Stimulated activated CD8-positive, alpha-beta memory T cell treated with anti-CD3 and anti-CD28 coated beads, Interleukin-12 subunit alpha, Interleukin-12 subunit beta, amount 100 ng/mL, for 24 hours (primary cell): ENCODE data around the gene PLAGL1.
A peak's percentile ranks its signal among the peaks of the same experiment; 100 is the strongest.

Source experiments
- DNase-seq: peaks from one replicate; pipeline ENCODE4 v3.0.0-alpha.2; 2020; ENCODE audit errors: extremely low read depth

PLAGL1 gene

GRCh38 chr6:143965503-143966171 lies 42.4 kb downstream of the PLAGL1 start:
- DNase-seq = no peak

- DNase-seq = no peak
These were observed 43.4 kb downstream of the PLAGL1 start for GRCh38 chr6:143964674-143965081.

GRCh38 chr6:143963158-143963919 lies 44.7 kb downstream of the PLAGL1 start:
- DNase-seq = no peak

GRCh38 chr6:143961886-143962878 lies 45.9 kb downstream of the PLAGL1 start:
- no peak for DNase-seq

- DNase-seq = no peak
These were observed 47.0 kb downstream of the PLAGL1 start for GRCh38 chr6:143961066-143961465.

GRCh38 chr6:143959927-143960326 lies 48.1 kb downstream of the PLAGL1 start:
- DNase-seq = no peak

GRCh38 chr6:143958839-143959399 lies 49.1 kb downstream of the PLAGL1 start:
- DNase-seq = no peak

GRCh38 chr6:143957679-143958274 lies 50.3 kb downstream of the PLAGL1 start:
- DNase-seq = no peak

GRCh38 chr6:143955971-143956370 lies 52.1 kb downstream of the PLAGL1 start:
- DNase-seq = no peak

- no peak for DNase-seq
These were observed 54.1 kb downstream of the PLAGL1 start for GRCh38 chr6:143953922-143954321.

- no peak for DNase-seq
These were observed 54.9 kb downstream of the PLAGL1 start for GRCh38 chr6:143952947-143953701.

GRCh38 chr6:143952060-143952778 lies 55.8 kb downstream of the PLAGL1 start:
- no peak for DNase-seq

- no peak for DNase-seq
These were observed 57.2 kb downstream of the PLAGL1 start for GRCh38 chr6:143950875-143951274.

GRCh38 chr6:143949962-143950361 lies 58.1 kb downstream of the PLAGL1 start:
- DNase-seq = no peak

- DNase-seq = no peak
These were observed 58.5 kb downstream of the PLAGL1 start for GRCh38 chr6:143949535-143949934.

GRCh38 chr6:143948208-143948607 lies 59.9 kb downstream of the PLAGL1 start:
- no peak for DNase-seq

GRCh38 chr6:143941852-143942627 lies 66.0 kb downstream of the PLAGL1 start:
- DNase-seq = peak; percentile 25

- DNase-seq = no peak
These were observed 68.0 kb downstream of the PLAGL1 start for GRCh38 chr6:143940011-143940597.

GRCh38 chr6:143939364-143939763 lies 68.7 kb downstream of the PLAGL1 start:
- DNase-seq = no peak
